GM12878 (cell line): Measurements from ENCODE around the gene CALML5.

Experiments used
- CHD4 ChIP-seq: fragments of 200-600 bp; sonication (generic); IDR thresholded peaks from 2 replicates; pipeline ENCODE4 v1.6.1; 2016; ENCODE audit warnings: mild to moderate bottlenecking
- CTCF ChIP-seq, 3 experiments: IDR thresholded peaks in 2 of 3; conservative IDR thresholded peaks in 1 of 3; 2 replicates each; pipeline ENCODE4 v1.5.1; 2011; ENCODE audit warnings: low read depth in 3 of 3, low read length in 3 of 3, mild to moderate bottlenecking in 3 of 3, control low read depth in 2 of 3, moderate library complexity in 2 of 3, inconsistent platforms in 1 of 3, mixed read lengths in 1 of 3; ENCODE audit not compliant: control insufficient read depth in 2 of 3, insufficient read depth in 1 of 3; ENCODE audit errors: extremely low read depth in 1 of 3
- RUNX3 ChIP-seq: IDR thresholded peaks from 2 replicates; pipeline ENCODE4 v1.6.1; 2012; ENCODE audit warnings: low read length, inconsistent platforms
- ZBTB11 ChIP-seq: fragments of 450-650 bp; formaldehyde crosslinking; IDR thresholded peaks from 2 replicates; pipeline ENCODE4 v1.5.0; 2022; ENCODE audit warnings: mild to moderate bottlenecking, missing genetic modification characterization
- ZNF274 ChIP-seq: IDR thresholded peaks from one replicate; pipeline ENCODE4 v1.8.0; 2011; ENCODE audit not compliant: insufficient read length, insufficient read depth
- ZNF622 ChIP-seq: fragments of 450-650 bp; IDR thresholded peaks from 2 replicates; pipeline ENCODE4 v1.6.1; 2017; ENCODE audit warnings: mild to moderate bottlenecking, inconsistent platforms

GRCh38 chr10:5512331-5512730, 13.0 kb upstream of the CALML5 start:
- TF ChIP-seq ZNF622 (no peak), CTCF (IDR thresholded peaks at IDR 0.05 in 2 of 3, conservative IDR thresholded peaks at IDR 0.05 in 1 of 3; ENCODE audit: control insufficient read depth in 2 of 3, extremely low read depth in 1 of 3, insufficient read depth in 1 of 3, low read depth in 3 of 3, low read length in 3 of 3) (no peak), CHD4 (no peak), ZNF274 (no peak), ZBTB11 (CRISPR knock-in tag) (no peak), RUNX3 (no peak)
